HepG2 (cell line): ENCODE measurements around the gene RASSF6. TPM values are rescaled to one million over a fixed set of nuclear protein-coding genes. Genes with fewer than 3 reads are reported as not detected.

Source experiments
- ARID2 ChIP-seq: sonication (generic); formaldehyde crosslinking; IDR thresholded peaks from 2 replicates; pipeline ENCODE4 v1.8.1; 2022; ENCODE audit warnings: mild to moderate bottlenecking, missing genetic modification reagents, borderline replicate concordance
- CHD4 ChIP-seq: fragments of 200-600 bp; sonication (generic); IDR thresholded peaks from 2 replicates; pipeline ENCODE4 v1.7.0; 2017; ENCODE audit warnings: mild to moderate bottlenecking, low read length, borderline replicate concordance
- FOSL2 ChIP-seq: sonication (generic); formaldehyde crosslinking; IDR thresholded peaks from 2 replicates; pipeline ENCODE4 v1.4.0; 2020; ENCODE audit warnings: missing genetic modification reagents
- GABPA ChIP-seq, 2 experiments: IDR thresholded peaks; 2 replicates each; pipeline ENCODE4 v1.6.1; 2011 to 2016; ENCODE audit warnings: low read depth in 2 of 2, low read length in 1 of 2, missing biosample characterization in 1 of 2, missing genetic modification characterization in 1 of 2
- ISL2 ChIP-seq: sonication (generic); formaldehyde crosslinking; IDR thresholded peaks from 2 replicates; pipeline ENCODE4 v1.5.0; 2020; ENCODE audit warnings: missing genetic modification reagents
- MTF2 ChIP-seq: sonication (generic); formaldehyde crosslinking; IDR thresholded peaks from 2 replicates; pipeline ENCODE4 v1.5.0; 2020; ENCODE audit warnings: missing genetic modification reagents, borderline replicate concordance
- NFYC ChIP-seq: IDR thresholded peaks from 2 replicates; pipeline ENCODE4 v1.6.1; 2016; ENCODE audit warnings: missing genetic modification reagents, missing compliant biosample characterization
- PHF8 ChIP-seq: sonication (generic); formaldehyde crosslinking; IDR thresholded peaks from 2 replicates; pipeline ENCODE4 v1.5.0; 2020; ENCODE audit warnings: missing genetic modification reagents
- SALL2 ChIP-seq: sonication (generic); formaldehyde crosslinking; IDR thresholded peaks from 2 replicates; pipeline ENCODE4 v1.8.1; 2023; ENCODE audit warnings: mild to moderate bottlenecking, missing genetic modification reagents, inconsistent platforms
- SYNCRIP ChIP-seq: fragments of 200-400 bp; formaldehyde crosslinking; IDR thresholded peaks from 2 replicates; pipeline ENCODE4 v1.6.1; 2018; ENCODE audit warnings: mild to moderate bottlenecking, low read depth, low read length; ENCODE audit not compliant: insufficient read depth
- YEATS4 ChIP-seq: sonication (generic); formaldehyde crosslinking; IDR thresholded peaks from 2 replicates; pipeline ENCODE4 v1.4.0; 2020; ENCODE audit warnings: missing genetic modification reagents, borderline replicate concordance
- ZFP36 ChIP-seq: fragments of 150-350 bp; IDR thresholded peaks from 2 replicates; pipeline ENCODE4 v1.6.1; 2018; ENCODE audit warnings: borderline replicate concordance, low read length, low read depth; ENCODE audit not compliant: partially characterized antibody
- ZFP37 ChIP-seq: sonication (generic); formaldehyde crosslinking; IDR thresholded peaks from 2 replicates; pipeline ENCODE4 v1.4.0; 2020; ENCODE audit warnings: missing genetic modification reagents, borderline replicate concordance
- ZNF138 ChIP-seq: sonication (generic); formaldehyde crosslinking; IDR thresholded peaks from 2 replicates; pipeline ENCODE4 v1.5.0; 2020; ENCODE audit warnings: mild to moderate bottlenecking, low read depth, missing genetic modification reagents
- ZNF180 ChIP-seq: sonication (generic); formaldehyde crosslinking; IDR thresholded peaks from 2 replicates; pipeline ENCODE4 v1.4.0; 2020; ENCODE audit warnings: low read depth, missing genetic modification reagents, borderline replicate concordance
- ZNF326 ChIP-seq: sonication (generic); formaldehyde crosslinking; IDR thresholded peaks from 2 replicates; pipeline ENCODE4 v1.4.0; 2020; ENCODE audit warnings: missing genetic modification reagents, borderline replicate concordance
- ZNF34 ChIP-seq: sonication (generic); formaldehyde crosslinking; IDR thresholded peaks from 2 replicates; pipeline ENCODE4 v1.4.0; 2020; ENCODE audit warnings: mild to moderate bottlenecking, missing genetic modification reagents, borderline replicate concordance
- ZNF501 ChIP-seq: sonication (generic); formaldehyde crosslinking; IDR thresholded peaks from 2 replicates; pipeline ENCODE4 v1.5.1; 2020; ENCODE audit warnings: mild to moderate bottlenecking, moderate library complexity, missing genetic modification reagents
- ZNF614 ChIP-seq: IDR thresholded peaks from 2 replicates; pipeline ENCODE4 v1.6.1; 2018; ENCODE audit warnings: missing biosample characterization, missing genetic modification reagents, inconsistent platforms, borderline replicate concordance
- ZNF749 ChIP-seq: sonication (generic); formaldehyde crosslinking; IDR thresholded peaks from 2 replicates; pipeline ENCODE4 v1.8.0; 2022; ENCODE audit warnings: mild to moderate bottlenecking, missing genetic modification reagents, moderate library complexity, borderline replicate concordance
- ZNF850 ChIP-seq: sonication (generic); formaldehyde crosslinking; conservative IDR thresholded peaks from 2 replicates; pipeline ENCODE4 v1.9.0; 2021; ENCODE audit warnings: mild to moderate bottlenecking, missing genetic modification reagents
- polyA plus RNA-seq, 8 experiments: library from polyadenylated mRNA; depleted of rRNA in 3 of 8; stranded (reverse) in 7 of 8; unstranded in 1 of 8; fragments of >200 nt; fragmentation: Illumina TruSeq in 4 of 8; extraction: Trizol in 4 of 8; gene quantifications; 2 replicates each; pipeline versions ENCODE4 v1.2.1 to v1.2.3, GENCODE V29; 2011 to 2016; ENCODE audit warnings: low read depth in 4 of 8, missing spikeins in 1 of 8, mixed read lengths in 1 of 8; ENCODE audit not compliant: insufficient read depth in 1 of 8
- total RNA-seq, 5 experiments: library from RNA; depleted of rRNA; stranded (reverse); fragments of >200 nt; fragmentation: Illumina TruSeq; extraction: Trizol; gene quantifications; 2 replicates each; pipeline ENCODE4 v1.2.3, GENCODE V29; 2016; ENCODE audit warnings: low read depth in 1 of 5
- TF ChIP-seq, protein P1 (sequence below): sonication (generic); formaldehyde crosslinking; IDR thresholded peaks from 2 replicates; pipeline ENCODE4 v1.5.0; 2020; ENCODE audit warnings: missing genetic modification reagents
- TF ChIP-seq, protein P2 (sequence below): sonication (generic); formaldehyde crosslinking; IDR thresholded peaks from 2 replicates; pipeline ENCODE4 v1.5.1; 2020; ENCODE audit warnings: missing genetic modification reagents, mild to moderate bottlenecking, borderline replicate concordance
- TF ChIP-seq, protein P3 (sequence below): conservative IDR thresholded peaks from 2 replicates; pipeline ENCODE4 v1.6.1; 2018; ENCODE audit warnings: missing genetic modification reagents

The RASSF6 gene
- total and polyA plus RNA-seq, 2 of the 13 experiments (the other 11 are each of a cell fraction or from before 2014, with no cell fraction given), result 0.03 to 0.11 TPM

DNA sequence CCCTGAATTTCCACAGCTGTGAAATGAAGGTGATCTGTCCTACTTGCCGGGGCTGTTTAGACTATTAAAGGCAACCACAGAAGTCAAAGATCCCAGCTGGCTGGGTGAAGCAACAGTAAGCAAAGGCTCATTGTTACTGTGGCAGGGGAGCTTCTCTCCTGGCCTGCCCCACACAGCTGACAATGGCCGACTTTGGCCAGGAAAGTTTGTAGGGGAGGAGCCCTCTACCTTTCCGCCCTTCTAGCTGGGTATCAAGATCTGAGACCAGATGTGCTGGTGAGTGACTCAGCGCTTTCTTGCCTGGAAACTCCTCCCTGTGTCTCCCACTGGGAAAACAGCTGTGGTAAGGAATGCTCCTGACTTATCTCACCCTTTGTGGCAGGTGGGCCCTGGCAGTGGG, 21.1 kb downstream of the RASSF6 start (continued):
- no peak for TF ChIP-seq ZNF180
- no peak for TF ChIP-seq YEATS4
- no peak; the same call in 1 of the 2 replicates for TF ChIP-seq ZNF749 (CRISPR knock-in tag)
- TF ChIP-seq ZNF34 (CRISPR knock-in tag), result no peak
- TF ChIP-seq SALL2, result 0 out of 2 replicates have a peak, but pooled peaks have one; percentile 60
- no peak for TF ChIP-seq CHD4
- TF ChIP-seq ARID2 (CRISPR knock-in tag), result no peak
- TF ChIP-seq PHF8 (CRISPR knock-in tag), result no peak
- peak; percentile 41; the same call in 1 of the 2 replicates for TF ChIP-seq ISL2
- no peak for TF ChIP-seq GABPA (IDR thresholded peaks at IDR 0.05; ENCODE audit: low read depth, low read length)
- no peak for TF ChIP-seq GABPA (CRISPR knock-in tag; IDR thresholded peaks at IDR 0.05; ENCODE audit: low read depth)
- TF ChIP-seq, protein P1, sequence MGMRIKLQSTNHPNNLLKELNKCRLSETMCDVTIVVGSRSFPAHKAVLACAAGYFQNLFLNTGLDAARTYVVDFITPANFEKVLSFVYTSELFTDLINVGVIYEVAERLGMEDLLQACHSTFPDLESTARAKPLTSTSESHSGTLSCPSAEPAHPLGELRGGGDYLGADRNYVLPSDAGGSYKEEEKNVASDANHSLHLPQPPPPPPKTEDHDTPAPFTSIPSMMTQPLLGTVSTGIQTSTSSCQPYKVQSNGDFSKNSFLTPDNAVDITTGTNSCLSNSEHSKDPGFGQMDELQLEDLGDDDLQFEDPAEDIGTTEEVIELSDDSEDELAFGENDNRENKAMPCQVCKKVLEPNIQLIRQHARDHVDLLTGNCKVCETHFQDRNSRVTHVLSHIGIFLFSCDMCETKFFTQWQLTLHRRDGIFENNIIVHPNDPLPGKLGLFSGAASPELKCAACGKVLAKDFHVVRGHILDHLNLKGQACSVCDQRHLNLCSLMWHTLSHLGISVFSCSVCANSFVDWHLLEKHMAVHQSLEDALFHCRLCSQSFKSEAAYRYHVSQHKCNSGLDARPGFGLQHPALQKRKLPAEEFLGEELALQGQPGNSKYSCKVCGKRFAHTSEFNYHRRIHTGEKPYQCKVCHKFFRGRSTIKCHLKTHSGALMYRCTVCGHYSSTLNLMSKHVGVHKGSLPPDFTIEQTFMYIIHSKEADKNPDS, result 0 out of 2 replicates have a peak, but pooled peaks have one; percentile 60
- TF ChIP-seq MTF2 (CRISPR knock-in tag), result 0 out of 2 replicates have a peak, but pooled peaks have one; percentile 29
- TF ChIP-seq ZFP36, result no peak
- TF ChIP-seq, protein P2, sequence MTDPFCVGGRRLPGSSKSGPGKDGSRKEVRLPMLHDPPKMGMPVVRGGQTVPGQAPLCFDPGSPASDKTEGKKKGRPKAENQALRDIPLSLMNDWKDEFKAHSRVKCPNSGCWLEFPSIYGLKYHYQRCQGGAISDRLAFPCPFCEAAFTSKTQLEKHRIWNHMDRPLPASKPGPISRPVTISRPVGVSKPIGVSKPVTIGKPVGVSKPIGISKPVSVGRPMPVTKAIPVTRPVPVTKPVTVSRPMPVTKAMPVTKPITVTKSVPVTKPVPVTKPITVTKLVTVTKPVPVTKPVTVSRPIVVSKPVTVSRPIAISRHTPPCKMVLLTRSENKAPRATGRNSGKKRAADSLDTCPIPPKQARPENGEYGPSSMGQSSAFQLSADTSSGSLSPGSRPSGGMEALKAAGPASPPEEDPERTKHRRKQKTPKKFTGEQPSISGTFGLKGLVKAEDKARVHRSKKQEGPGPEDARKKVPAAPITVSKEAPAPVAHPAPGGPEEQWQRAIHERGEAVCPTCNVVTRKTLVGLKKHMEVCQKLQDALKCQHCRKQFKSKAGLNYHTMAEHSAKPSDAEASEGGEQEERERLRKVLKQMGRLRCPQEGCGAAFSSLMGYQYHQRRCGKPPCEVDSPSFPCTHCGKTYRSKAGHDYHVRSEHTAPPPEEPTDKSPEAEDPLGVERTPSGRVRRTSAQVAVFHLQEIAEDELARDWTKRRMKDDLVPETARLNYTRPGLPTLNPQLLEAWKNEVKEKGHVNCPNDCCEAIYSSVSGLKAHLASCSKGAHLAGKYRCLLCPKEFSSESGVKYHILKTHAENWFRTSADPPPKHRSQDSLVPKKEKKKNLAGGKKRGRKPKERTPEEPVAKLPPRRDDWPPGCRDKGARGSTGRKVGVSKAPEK, result no peak
- TF ChIP-seq NFYC (CRISPR knock-in tag), result 0 out of 2 replicates have a peak, but pooled peaks have one; percentile 16
- TF ChIP-seq ZFP37 (CRISPR knock-in tag), result no peak
- TF ChIP-seq ZNF138 (CRISPR knock-in tag), result no peak
- peak; percentile 26; the same call in 1 of the 2 replicates for TF ChIP-seq ZNF501 (CRISPR knock-in tag)
- no peak for TF ChIP-seq SYNCRIP
- TF ChIP-seq ZNF850 (CRISPR knock-in tag), result no peak
- no peak for TF ChIP-seq ZNF326 (CRISPR knock-in tag)
- peak; percentile 89 for TF ChIP-seq FOSL2 (CRISPR knock-in tag)
- 0 out of 2 replicates have a peak, but pooled peaks have one; percentile 60 for TF ChIP-seq ZNF614 (CRISPR knock-in tag)
- TF ChIP-seq, protein P3, sequence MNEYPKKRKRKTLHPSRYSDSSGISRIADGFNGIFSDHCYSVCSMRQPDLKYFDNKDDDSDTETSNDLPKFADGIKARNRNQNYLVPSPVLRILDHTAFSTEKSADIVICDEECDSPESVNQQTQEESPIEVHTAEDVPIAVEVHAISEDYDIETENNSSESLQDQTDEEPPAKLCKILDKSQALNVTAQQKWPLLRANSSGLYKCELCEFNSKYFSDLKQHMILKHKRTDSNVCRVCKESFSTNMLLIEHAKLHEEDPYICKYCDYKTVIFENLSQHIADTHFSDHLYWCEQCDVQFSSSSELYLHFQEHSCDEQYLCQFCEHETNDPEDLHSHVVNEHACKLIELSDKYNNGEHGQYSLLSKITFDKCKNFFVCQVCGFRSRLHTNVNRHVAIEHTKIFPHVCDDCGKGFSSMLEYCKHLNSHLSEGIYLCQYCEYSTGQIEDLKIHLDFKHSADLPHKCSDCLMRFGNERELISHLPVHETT (CRISPR knock-in tag), result no peak
